NCI-H2081 (cell line): ENCODE results near the gene SLC39A13.
A peak's percentile ranks its signal among the peaks of the same experiment; 100 is the strongest.

Experiments used
- DNase-seq, 2 experiments: peaks; one replicate each; lab custom pipeline; 2025; lab: John Stamatoyannopoulos, UW

Gene SLC39A13

DNA sequence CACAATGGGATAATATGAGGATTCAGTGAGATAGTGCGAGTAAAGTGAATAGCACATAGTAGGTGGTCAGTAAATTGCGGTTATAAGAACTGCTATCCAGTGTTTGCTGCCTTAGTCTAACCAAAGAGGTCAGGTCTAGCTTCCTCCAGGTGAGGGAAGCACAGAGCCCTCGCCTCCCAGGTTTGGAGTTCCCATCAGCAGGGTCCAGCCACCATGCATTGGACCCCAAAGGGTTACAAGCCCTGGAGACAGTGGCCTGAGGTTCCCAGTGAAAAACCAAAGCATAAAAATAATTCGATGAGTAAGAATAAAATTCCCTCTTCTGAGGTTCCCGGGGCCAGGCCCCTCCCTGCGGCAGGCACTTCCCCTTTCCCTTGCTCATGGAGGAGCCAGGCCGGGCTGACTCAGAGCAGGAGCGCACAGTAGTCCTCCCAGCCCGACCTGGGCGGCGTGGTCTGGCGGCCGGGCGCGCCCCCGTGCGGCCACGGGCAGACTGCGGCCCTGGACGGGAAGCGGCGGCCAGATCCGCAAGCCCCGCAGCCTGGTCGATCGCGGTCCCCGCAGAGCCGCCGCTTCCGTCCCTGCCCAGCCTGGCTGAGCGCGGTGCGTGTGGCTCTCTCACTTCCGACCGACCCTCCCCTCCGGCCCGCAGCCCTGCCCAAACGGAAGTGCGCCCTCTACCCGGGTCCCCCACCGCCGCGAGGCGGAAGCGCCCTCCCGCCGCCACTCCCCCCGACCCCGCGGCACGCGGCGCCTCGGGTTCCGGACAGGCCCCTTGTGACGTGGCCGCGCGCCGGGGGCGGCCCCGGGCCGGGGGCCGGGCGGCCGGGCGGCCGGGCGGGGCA lies at the start of gene SLC39A13:
TSS of gene SLC39A13 (plus strand) at position 845 of the 845 bp plus-strand sequence. CDS start 1,505 bp downstream, outside the sequence.
- peak; percentile 94 to 95 for DNase-seq

DNA sequence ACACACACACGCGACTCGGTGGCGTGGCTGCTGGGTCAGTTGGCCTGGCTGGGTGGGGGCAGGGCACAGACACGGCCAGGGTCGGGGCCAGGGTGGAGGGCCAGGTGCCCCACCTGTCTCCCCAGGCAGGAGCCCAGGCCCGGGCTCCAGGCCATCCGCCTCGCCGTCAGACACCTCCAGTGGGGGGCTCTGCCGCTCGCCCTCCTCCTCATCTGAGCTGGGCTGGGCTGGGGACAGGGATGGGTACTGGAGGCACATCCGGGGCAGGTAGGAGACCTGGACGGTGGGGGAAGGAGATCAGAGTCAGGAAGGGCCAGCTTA lies 49.7 kb upstream of the SLC39A13 start:
- DNase-seq = no peak

DNA sequence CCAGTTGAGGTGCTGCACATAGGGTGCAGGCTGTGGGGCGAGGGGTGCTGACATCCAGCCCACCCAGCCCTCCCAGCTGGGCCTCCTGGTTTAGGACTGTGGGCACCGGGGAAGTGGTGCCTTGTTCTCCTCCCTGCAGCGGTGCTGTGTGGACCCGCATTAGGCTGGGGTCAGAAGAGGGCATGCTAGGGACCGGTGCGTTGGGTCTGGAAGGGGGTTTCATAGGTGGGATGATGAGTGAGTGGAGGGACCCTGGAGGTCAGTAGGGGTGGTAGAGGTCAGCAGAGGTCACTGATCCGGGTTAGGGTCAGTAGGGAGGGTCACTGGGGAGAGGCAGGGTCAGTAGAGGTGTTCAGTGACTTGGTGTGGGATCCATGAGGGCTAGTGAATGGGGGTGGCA lies 49.2 kb upstream of the SLC39A13 start:
- DNase-seq = no peak

DNA sequence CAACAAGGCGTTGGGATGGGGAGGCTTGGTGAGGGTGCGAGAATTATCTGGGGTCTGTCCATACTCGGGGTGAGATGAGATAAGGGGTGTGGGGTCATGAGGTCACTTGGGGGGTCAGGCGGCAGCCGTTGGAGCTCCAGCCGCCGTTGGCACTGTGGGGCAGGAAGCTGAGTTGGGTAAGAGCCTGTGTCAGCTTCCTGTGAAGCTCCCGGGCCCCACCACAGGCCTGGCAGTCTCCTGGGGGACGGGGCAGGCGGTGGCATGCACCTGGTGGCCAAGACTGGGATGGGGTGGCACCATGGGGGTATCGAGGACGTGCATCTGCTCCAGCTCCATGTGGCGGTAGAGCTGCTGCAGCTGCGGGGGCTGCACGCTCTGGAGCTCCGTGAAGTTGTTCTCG lies 48.8 kb upstream of the SLC39A13 start:
- no peak for DNase-seq

DNA sequence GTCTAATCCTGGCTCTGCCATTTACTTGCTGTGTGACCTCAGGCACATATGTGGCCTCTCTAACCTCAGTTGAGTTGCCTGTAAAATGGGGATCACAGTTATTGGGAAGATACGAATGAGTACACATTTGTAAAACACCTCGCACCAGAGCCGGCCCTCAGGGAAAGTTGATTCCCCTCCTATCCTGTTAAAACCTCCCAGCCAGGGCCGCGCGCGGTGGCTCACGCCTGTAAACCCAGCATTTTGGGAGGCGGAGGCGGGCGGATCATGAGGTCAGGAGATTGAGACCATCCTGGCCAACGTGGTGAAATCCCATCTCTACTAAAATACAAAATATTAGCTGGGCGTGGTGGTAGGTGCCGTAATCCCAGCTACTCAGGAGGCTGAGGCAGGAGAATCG lies 48.0 kb upstream of the SLC39A13 start:
- no peak for DNase-seq

DNA sequence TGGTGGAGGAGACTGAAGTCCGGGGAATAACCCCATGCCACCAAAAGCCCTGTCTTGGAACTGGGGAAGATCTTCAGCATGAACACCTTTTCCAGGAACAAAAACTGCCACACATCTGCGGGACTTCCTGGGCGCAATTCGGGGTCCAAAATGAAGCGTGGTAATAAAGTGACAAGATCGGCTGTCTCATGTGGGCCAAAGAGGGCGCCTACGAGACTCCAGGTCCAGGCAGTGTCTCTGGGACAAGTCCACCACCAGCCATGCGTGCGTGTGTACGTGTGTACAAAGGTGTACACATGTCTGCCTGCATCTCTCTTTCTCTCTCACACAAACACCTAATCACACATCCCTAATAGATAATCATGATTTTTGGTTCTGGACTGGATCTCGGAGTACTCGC lies 47.0 kb upstream of the SLC39A13 start:
- no peak for DNase-seq

DNA sequence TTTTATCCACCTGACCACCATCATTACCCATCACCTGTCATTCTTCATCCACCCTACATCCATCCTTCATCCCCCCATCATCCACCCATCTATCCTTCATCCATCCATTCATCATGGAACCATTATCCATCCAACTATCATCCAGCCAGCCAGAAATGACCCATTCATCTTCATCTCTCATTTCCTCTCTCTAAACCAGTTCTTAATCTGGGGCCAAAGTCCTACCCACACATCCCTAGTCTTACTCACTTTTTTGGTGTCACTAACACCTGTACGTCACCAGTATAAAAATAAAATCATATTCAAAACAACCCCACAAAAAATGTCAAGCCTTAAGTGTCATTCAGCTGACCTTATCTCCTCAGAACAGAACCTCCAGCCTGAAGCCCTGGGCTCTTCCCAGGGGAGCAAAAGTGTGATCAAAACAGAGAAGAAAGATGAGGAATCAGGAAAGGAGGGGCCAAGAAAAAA lies 42.3 kb upstream of the SLC39A13 start:
- DNase-seq = no peak

DNA sequence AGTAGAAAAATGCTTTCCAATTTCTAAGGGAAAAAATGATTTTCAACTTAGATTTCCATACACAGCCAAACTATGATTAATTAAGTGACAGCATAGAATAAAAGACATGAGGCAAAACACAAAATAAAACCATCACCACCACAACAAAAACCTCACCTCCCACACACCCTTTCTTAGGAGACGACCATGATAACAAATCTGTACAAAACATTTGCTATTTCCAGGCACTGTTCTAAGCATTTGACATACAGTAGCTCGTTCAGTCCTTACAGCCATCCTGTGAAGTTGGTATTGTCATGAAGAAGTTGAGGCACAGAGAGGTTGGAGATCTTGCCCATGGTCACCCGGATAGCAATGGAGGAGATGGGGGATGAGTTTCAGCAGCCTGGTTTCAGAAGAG lies 38.7 kb upstream of the SLC39A13 start:
- no peak for DNase-seq

DNA sequence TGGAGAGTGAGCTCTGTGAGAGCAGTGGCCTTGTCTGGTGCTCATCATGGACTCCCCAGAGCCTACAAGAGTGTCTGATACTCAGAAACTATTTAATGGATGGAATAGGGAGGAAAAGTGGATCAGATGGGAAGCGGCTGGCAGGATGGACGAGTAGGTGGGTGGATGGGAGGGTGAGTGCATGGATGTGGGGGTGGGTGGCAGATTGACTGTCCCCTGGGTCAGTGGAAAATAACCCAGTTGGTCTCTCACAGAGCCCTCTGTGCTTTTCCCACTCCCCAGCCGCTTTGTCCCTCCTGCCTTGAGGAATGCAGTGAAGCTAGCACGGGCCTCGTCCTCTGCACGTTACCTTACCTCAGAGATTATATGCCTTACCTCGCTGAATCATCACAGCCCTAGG lies 36.0 kb upstream of the SLC39A13 start:
- DNase-seq = no peak

DNA sequence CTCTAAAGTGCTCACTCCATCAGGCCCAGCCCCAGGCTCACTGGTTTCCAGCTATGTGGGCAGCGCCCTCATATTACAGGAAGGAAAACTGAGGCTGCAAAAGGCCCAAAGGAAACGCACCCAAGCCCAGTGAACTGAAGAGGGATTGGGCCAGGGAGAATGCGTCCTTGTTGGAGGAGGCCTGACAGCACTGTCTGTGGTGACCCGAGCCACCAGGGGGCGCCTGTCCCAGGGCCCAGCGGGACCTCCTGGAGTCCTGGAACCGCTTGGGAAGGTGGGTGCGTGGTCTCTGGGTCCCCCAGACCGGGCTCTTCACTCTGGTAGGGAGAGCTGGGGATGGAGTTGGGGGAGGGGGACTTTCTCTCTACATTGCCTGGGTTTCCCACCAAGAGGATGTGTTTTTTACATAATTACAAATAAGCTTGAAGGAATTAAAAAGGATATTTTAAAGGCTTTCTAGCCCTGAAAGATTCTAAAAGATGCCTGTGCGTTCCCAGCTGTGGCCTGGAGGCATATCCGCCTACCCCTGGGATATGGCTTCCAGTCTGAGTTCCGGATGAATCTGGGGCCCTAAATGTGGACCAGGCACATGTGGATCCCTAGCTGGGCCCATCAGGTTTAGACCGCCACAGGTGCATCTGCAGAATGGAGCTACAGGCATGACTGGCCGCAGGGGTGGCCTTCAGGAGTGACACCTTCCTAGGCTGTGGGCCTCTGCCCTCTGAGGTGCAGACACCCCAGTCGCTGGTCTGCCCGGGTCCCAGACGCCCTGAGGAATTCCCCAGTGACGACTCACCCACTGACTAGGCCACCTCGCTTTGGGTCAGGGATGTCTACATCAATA lies 34.3 kb upstream of the SLC39A13 start:
- DNase-seq = peak; percentile 64 to 68

DNA sequence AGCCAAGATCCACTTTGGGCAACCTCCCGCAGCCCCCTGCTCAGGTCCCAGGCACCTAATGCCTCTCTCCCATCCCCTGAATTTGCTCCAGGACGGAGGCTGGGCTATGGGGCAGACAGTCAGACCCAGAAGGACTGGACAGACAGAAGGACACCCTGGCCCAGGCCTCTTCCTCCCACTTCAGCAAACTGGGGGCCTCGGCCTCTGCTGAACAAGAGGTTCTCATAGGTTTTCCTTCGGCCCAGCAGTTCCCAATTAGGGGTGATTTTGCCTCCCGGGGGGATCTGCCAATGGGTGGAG lies 33.7 kb upstream of the SLC39A13 start:
- DNase-seq = no peak

DNA sequence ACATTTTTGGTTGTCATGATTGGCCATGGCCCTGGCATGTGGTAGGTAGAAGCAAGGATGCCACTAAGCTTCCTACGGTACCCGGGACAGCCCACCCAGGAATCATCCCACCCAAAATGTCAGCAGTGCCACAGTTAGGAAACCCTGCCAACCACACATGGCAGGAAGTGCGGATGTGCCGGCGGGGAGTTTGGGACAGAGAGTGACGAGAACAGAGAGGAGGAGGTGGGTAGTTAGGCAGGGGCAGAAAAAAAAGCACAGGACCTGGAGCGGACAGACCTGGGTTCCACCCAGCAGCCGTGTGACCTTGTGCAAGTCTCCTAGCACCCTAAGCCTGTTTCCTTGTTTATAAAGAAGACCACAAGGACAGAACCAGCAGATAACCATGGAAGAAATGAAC lies 33.4 kb upstream of the SLC39A13 start:
- no peak for DNase-seq

DNA sequence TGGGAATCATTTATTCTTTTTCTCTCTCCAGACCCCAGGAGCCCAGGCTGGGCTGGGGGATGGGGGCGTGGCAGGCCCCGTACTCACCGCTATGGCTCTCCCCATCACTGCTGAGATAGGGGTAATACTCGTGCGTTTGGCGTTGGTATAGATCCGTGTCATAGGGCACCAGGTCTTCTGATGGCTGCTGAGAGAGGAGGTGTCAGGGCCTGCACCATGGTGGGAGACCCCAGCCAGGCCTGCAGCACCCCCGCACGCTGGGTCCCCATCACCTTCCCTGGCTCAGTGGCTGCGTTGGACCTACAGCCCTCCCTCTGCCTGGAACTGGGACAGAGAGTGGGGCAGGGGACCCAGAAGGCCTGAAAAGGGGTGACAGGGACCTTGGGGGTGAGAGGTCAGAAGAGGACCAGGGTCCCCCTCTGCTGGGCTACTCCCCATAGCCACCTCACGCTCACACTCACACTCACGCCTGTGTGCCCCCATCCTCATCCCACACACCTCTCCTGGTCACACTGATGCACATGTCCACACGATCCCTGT lies 32.8 kb upstream of the SLC39A13 start:
- no peak for DNase-seq

DNA sequence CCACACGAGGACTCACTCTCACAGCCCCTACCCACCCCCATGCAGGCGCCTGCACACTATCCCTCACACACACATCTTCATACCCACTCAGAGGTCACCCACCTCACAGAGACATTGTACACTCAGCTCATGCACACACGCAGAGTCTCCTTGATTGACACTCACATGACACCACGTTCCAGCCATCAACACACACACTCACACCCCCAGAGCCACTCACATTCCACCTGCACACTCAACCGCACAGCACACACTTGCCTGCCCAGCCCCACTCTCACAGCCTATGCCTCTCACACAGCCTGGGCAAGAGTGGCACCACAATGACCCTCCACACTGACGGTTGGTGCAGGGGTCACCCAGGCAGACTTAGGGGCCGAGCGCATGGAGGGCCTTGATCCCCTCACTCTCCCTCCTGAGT lies 32.3 kb upstream of the SLC39A13 start:
- no peak for DNase-seq

DNA sequence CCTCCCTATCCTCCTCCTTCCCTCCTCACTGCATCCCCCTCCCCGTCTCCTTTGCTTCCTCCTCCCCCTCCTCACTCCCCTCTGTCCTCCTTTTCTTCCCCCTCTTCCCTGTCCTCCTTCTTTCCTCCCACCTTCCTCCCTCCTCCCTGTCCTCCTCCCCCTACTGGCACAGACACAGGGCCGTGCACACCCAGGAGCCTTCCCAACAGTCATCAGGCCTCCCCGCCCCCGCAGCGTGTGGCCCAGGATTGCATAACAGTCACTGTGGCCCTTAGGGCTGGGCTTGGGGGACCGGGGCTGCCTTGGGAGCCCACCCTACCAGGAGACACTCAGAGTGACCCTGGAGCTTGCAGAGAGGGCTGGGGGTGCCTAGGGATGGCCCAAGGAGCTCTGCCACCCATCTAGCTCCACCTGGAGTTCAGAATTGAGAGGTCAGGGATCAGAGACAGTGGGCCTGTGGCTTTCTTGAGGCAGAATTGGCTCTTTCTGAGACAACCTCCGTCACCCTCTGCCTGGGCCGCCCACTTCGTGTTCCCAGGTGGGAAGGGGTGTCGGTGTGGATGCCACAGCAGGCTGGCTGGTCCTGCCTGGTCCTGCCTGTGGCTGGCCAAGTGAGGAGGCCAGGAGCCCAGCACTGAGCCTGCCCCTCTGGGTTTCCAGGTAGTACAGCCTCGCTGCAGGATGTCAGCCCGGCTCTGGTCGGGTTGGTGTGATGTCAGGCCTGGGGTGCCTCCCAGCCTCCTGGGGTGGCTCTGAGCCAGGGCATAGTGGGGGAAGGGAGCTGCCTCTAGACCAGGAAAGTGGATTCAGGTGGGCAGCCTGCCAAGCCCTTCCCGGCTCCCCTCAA lies 31.6 kb upstream of the SLC39A13 start:
- no peak for DNase-seq

DNA sequence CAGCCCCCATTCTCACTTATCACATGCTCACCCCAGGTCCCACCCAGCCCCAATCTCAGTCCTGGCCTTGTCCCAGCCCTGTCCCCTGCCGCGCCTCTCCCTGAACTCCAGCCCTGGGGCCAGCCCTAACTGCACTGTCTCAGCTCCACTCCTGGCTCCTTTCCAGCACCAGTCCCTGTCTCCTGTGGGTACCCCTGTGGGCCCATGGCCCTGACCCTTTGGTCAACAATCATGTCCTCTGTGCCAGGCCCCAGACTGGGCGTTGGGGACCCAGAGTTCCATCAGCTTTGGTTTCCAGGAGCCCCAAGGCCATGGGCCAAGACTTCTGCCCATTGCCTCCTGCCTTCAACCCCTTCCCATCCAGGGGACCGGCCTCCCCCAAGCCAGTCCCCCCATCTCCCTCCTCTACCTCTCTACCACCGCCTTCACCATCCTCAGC lies 30.8 kb upstream of the SLC39A13 start:
- no peak for DNase-seq

DNA sequence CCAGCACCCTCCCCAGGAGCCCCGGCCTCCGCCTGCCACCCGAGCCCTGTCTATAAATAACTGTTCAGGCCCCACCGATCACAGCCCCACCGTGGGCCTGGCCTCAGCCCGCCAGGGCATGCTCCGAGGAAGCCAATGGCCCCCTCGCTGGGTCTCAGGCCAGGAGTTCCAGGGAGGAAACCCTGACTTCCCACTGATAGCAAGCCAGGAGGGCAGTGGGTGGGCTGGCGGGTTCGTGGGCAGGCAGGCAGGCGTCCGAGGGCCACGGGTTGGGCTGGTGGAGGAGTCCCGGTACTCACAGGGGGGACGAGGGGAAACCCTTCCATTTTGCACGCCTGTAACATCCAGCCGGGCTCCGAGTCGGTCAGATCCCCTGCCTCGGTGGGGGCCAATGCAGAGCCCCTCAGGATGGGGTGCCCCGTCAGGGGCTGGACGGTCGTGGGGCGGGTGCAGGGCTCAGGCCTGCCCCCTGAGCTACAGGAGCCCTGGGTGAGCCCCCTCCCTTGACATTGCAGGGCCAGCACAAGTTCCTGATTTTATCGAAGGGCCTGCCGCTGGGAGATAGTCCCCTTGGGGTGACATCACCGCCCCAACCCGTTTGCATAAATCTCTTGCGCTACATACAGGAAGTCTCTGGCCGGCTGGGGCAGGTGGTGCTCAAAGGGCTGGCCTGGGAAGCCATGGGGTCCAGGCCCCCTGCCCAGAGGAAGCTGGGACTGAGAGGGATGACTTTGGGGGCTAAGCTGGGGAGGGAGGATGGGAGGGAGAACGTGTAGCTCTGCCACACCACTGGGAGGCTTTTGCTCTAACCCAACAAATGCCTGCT lies 30.2 kb upstream of the SLC39A13 start, which contains the start of gene SPI1:
TSS of gene SPI1 (minus strand) at position 538 of the 826 bp plus-strand sequence. CDS start at position 344, 194 bp downstream.
- DNase-seq = no peak

DNA sequence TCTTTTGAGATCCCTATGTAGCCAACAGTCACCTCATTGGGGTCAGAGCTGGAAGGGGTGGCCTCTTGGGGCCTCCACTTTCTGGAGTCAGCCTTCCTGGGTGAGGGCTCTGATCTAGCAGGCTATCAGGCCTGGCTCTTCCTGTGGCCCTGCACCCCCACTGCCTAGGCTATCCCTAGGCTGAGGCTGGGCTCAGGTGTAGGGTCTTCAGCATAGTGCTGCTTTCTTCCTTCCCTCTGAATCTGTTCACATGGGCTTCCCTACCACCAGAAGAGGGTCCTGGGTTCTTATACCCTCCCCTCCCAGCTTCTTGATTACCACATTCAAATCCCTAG lies 29.6 kb upstream of the SLC39A13 start:
- DNase-seq = no peak

DNA sequence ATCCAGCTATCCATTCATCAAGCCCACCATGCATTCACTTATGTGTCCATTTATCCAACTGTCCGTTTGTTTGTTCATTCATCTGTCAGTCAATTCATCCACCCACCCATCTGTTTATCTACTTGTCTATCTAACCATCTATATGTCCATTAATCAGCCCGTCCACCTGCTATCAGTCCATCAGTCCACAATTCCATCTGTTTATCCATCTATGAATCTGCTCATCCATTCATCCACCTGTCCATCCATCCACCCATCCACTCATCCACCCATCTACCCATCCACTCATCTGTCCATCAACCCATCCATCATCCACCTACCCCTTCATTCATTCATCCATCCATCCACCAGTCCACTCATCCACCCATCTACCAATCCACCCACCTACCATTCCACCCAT lies 29.1 kb upstream of the SLC39A13 start:
- no peak for DNase-seq

DNA sequence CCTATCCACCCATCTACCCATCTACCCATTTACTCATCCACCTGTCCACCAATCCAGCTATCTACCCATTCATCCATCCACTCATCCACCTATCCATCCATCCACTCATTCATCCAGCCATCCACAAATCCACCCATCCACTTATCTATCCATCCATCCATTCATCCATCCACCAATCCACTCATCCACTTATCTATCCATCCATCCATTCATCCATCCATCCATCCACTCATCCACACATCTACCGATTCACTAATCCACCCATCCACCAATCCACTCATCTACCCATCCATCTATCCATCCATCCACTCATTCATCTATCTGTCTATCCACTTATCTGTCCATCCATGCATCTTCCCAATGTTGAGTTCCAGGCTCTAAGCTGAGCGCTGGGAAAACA lies 28.3 kb upstream of the SLC39A13 start:
- no peak for DNase-seq

DNA sequence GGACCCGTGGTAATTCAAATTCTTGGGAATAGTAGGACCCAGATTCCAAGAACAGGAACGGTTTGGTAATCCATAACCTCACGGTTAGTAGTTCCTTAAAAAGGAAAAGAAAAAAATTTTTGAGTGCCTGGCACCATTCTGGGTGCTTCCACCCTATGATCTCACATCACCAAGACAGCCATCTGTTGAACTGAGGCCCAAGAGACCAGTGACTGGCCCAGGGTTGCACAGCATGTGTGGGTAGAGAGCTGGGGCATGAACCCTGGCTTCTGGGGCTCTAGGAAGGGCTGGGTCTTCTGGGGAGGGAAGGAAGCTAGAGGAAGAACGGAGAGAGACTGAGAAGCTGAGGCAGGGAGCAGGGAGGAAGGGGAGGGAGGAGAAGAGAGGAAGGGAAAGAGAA lies 25.3 kb upstream of the SLC39A13 start:
- DNase-seq = no peak
